Dermis blood vessel endothelial cell (primary cell): ENCODE results near the gene HACD4. TPM values are rescaled to one million over a fixed set of nuclear protein-coding genes. Genes with fewer than 3 reads are reported as not detected.
"Not testable (repeated sequence)": the region's sequence is repeated elsewhere in the genome, so short reads cannot be mapped to it uniquely, and the experiment has no call there.

Experiments
- DNase-seq: peaks from one replicate; pipeline ENCODE4 v3.0.0; 2010
- total RNA-seq: library from RNA; depleted of rRNA; stranded (reverse); fragments of >200 nt; gene quantifications from 2 replicates; pipeline ENCODE4 v1.2.3, GENCODE V29; 2014

The HACD4 gene
- total RNA-seq, 1 donor from 2014 or later = 0.51 TPM

DNA sequence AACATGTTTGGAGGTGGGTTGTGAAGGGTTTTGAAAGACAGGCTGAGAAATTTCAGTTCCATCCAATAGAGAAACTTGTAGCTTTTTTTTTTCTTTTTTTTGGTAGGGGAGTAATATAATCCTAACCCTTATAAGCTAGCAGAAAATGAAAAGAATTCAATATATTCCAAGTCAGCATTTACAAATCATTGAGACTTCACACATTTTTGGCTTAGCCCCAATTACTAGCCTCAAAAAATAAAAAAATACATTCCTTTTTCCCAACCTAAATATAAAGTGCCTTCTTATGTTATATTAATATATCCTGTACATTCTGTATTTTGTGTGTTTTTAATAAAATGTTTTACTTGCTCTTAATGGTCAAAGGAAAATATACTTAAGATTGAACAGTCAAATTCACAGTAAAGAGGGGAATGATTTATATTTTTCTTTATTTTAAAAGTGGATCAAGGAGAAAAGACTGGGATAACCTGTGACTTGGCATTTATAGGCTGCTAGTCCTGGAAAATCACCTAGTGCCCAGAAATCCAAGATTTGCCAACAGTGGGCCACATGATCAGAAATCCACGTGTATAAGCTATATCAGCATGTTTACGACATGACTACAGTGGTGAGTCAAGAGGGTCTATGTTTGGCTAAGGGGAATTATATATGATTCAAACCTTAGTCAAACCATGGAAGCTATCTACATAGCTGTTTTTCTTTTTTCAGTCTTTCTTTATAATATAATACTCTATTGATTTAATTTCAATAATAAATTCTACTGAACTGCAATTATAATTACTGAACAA is 14.5 kb downstream of the HACD4 start:
- no peak for DNase-seq

DNA sequence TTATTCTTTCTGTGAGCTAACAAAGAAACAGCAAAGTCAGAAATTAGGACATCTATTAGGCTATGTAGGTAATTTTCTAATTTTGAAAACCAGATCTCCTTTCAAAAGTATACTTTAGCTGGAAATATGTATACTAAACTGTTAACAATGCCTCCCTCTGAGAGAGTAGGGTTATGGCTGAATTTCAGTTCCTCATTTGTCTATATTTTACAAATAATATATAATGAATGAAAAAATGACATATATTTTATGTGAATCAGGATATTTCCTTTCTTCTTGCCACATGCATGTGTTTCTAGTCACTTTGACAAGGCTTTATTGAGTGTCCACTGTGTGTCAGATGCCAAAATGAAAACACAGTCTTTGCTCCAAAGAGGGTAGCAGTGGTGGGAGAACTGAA is 15.4 kb downstream of the HACD4 start:
- no peak for DNase-seq

DNA sequence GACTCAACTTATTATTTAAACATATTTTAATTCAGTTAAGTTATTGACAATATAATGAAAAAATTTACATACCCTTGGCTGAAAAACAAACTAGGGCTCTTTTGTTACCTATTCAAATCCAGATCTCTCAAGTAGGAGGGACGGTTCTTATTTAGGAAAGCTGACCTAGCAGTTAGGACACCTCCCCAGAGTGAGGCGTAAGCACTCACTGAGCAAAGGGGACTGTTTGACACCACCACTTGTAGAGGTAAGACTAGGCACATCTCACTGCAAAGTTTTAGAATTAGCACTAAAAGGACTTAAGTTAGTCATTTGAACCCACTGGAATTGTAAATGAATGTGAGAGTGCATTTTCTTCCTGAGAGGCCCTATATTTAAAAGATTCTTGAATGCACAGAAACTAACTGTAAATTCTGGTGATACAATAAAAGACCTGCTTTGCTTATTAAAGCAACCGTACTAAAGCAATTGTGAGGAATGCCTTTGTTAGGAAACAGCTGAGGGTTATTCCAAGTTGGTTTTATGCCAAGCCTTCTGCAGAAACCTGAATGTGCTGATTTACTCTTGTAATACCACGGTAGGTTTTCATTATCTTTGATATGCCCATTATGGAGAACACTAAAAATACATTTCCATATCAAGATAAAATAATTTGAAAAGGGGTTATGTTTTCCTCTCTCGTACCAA is 16.2 kb downstream of the HACD4 start:
- peak; percentile 42 for DNase-seq

DNA sequence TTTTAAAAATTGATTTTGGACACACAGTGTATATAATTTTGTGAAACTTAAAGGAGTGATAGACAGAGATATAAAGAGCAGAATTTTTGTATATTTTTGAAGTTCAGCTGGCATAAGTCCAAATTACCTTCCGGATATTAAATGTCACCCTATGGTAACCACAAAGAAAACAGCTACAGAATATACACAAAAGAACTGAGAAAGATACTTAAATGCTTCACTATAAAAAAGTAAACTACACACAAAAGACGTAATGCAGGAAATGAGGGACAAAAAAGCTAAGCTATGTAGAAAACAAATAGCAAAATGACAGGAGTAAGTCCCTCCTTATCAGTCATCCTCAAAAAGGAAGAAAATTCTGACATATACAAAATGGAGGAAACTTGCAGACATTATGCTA is 29.4 kb downstream of the HACD4 start:
- DNase-seq = no peak

DNA sequence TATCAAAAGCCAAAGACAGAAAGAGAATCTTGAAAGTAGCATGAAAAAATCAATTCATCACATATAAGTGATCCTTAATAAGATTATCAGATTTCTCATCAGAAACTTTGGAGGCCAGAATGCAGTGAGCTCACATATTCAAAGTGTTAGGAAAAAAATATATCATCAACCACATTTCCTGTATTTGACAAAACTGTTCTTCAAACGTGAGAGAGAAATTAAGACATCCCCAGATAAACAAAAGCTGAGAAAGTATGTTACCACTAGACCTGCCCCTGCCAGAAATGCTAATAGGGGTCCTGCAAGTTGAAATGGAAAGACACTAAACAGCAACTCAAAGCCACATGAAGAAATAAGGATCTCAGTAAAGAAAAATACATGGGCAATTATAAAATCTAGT is 29.9 kb downstream of the HACD4 start:
- no peak for DNase-seq

DNA sequence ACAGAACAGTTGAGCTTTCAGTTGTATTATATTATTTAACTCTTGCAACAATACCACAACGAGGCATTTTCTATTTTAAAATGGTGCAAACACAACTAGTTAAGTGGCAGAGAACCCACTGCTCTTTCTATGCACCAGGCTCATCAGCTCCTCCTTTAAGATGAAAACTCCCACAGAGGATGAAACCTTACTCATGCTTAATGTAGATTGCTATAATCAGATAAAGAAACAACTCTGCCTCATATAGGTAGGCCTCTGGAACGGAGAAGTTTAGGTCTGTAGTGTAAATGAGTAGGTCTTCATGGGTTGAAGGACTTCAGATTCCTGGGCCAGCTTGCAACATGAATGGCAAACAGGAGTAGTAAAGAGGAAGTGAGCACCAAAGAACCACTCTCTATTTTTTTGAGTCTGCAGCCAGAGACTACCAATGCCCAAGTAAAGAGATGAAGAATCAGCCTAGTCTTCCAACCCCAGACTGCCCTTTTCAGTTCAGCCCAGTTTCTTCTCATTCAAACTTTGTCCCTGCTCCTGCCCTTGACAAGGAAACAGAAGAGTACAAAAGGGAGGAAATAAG is 33.9 kb downstream of the HACD4 start:
- DNase-seq = no peak

DNA sequence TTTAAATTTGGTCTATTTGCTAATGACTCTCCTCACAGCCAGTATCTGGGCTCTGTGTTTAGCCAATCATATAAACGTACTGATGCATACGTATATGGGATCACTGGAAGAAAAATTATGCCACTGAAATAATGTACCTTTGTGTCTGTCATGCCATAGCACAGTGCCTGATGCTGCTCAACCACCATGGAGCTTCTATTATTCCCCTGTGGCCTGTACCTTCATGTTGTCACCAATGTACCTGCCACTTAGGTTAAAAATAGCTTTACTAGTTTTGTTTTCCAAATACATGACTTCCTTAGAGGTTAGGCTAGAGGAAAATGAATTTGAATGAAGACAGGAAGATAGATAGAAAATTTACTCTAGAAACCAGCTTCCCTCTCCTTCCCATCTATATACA is 34.6 kb downstream of the HACD4 start:
- no peak for DNase-seq

DNA sequence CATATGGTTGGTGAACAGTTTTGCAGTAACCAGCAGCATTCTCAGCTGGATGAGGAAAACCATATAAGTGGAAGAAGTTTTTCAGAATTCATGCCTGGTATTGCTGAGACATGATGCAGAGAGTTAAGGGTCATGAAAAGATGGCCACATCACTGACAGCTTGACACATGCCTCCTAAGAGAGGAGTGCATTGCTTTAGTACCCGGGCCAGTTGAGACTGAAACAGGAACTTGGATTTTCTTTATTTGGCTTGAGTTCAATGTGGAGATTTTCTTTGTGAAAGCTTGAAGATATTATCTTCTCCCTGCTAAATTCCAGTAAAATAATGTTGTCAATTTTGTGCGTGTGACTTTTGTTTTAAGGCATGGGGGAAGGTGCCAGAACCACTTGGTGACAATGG is 35.8 kb downstream of the HACD4 start:
- no peak for DNase-seq

DNA sequence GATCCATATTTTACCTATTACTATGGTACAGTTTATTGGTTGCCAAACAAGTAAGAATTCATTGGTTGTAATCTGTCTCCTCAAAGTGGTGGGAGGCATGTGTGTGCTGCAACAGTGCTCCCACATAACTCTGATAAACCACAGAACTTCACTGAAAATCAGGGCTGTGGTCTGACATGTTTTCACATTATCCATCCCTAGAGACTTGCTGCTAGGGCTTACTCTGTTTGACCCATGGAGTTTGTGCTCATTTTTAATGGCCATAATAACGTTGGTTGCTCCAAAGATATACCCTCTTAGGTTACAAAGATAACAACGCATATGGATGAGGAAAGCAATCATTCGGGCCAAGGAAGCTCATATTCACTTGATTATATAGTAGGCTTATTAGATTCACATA is 37.0 kb downstream of the HACD4 start:
- no peak for DNase-seq

DNA sequence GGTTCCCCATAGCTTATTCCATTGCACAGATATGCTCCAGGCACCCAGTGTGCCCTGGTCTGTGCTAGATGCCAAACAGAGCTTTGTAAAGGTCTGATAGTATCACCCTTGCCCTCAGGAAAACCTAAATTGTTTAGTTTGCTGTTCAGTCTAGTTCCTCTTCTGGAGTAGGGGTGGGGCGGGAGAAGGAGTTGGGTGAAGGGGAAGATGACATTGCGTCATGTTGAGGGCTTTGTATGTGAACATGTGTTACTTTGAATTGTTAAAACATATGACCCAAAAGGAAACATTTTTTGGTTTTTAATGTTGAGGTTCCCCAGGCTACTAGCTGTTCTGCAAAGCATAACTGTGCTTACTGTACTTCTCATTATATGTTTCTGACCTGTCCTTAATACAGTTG is 40.6 kb downstream of the HACD4 start:
- no peak for DNase-seq

DNA sequence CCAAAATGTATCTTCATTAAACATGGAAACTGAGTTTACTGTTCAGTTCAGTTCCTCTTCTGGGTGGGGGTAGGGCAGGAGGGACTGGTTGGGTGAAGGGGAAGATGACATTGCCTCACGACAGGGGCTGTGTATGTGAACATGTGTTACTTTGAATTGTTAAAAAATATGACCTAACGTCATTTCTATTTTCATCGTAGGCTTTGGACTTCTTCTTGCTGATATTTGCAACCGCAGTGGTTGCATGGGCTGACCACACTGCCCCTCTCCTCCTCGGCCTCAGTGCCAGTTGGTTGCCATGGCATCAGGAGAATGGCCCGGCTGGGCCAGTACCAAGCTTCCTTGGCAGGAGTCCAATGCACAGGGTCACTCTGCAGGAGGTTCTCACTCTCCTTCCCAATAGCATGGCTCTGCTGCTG is 41.5 kb downstream of the HACD4 start:
- no peak for DNase-seq

DNA sequence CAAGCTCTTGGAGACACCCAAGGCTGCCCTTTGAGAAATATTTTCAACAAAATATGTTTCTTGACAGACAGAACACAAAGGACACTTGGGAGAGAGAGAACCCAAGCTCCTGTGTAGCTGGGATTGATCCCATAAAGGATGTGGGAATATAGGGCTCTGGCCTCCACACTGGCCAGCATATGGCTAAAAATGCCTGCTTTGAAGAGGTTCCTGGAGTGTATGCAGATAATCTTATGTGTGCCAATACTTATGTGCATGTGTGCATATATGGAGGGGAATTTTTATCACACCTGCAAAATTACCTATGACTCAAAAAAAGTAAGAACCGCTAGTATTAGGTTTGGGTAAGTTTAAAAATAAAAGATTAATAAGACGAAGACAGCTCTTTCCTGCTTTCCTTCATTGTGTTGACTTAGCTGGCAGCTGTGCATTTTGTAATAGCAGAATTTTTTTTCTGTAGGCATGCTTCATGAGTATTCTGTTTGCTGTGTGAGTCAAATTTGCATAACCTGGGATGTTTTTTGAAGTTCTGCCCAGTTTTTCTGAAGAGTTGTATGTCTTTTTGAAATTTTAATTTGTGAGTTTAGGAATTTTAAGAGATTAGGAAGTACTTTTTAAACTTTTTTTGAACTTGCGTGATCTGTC is 42.6 kb downstream of the HACD4 start:
- no peak for DNase-seq

DNA sequence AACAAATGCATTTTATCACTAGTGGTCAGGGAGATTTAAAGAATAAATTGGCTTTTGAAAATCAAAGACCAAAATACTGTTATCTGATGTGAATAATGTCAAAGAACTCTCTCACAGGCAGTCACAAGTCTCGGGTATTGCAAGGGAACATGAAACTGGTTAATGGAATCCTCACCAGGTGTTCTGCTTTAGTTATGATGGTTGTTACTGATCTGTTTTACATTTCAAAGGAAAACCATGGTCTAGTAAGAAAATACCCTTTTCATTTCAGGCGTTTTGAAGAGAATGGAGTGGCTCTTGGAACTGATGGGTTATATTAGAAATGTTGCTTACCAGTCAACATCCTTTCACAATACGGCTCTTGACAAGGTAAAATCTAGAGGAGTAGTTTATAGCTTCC is 43.4 kb downstream of the HACD4 start:
- DNase-seq = no peak

DNA sequence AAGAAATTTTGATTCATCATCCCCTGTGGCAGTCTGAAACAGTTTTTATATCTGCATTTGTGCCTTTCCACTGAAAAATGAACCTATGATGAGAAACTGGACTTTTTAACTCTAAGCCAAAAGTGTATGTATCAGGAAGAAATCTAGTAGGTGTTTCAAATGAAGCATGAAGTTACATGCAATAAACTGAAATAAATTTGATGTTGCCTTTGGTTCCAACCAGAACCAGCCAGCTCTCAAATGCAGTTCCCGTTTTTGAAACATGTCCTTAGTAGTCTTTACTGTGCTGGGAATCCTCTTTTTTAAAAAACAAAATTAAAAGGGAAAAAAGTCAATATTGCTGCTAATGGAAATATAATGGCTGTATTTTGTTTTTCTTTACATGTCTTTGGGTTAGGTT is 43.9 kb downstream of the HACD4 start:
- DNase-seq = no peak

DNA sequence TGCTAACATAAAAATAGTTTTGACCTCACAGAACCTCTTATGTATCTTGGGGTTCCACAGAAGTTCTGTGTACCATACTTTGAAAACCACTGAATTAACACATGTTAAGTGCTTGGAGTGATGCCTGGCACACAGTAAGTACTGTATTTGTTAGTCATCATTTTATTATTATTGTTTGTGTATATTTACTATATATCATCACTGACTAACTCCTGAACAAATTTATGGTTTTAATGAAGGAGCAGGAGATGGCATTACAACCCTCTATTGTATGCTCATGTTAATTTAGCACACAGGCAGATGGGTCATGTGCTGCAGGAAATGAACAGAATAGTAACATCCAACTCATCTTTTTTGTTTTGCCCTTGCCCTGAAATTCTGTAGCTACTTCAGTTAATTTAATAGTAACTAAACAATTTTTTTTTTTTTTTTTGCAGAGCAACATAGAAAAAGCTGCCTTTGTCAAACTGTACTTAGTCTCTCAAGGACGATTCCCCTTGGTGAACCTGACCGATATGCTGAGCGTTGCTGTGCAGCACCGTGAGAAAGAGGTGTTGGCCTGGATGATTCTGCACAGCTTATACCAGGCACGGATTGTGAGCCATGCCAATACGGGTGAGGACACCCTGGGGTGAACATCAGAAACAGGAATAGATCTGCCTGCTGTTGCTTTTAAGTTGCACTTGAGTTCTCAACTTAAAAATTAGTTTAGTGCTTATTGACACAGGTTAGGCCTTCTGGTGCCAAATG is 45.4 kb downstream of the HACD4 start:
- no peak for DNase-seq

DNA sequence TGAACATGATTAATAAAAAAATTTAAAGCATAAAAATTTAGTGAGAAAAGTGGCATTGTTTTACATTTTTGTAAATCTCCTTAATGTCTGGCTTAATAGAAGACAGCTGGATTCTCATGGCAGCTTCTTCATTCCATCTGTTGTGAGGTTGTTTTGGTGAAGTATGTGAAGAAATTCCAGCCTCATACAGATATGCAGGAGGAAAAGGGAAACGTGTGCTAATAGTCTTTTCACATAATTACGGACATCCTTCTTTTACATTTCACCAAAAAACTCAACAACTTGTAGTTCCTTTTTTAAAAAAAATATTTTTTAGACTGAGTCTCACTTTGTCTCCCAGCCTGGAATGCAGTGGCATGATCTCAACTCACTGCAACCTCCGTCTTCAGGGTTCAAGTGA is 46.9 kb downstream of the HACD4 start:
- DNase-seq = no peak

DNA sequence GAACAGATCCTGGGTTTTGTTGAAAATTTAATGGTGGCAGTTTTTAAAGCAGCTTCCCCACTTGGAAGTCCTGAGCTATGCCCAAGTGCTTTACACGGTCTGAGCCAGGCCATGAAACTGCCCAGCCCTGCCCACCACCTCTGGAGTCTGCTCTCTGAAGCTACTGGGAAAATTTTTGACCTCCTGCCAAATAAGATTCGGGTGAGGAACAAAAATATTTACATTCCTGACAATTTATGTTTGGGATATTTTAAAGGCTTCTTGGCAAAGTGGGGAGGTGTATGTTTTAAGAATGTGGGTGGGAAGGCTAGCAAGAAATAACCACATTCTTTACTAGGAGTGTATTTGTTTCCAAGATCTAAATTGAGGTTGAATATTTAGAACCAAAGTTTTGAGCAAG is 50.0 kb downstream of the HACD4 start:
- DNase-seq = peak; percentile 25

DNA sequence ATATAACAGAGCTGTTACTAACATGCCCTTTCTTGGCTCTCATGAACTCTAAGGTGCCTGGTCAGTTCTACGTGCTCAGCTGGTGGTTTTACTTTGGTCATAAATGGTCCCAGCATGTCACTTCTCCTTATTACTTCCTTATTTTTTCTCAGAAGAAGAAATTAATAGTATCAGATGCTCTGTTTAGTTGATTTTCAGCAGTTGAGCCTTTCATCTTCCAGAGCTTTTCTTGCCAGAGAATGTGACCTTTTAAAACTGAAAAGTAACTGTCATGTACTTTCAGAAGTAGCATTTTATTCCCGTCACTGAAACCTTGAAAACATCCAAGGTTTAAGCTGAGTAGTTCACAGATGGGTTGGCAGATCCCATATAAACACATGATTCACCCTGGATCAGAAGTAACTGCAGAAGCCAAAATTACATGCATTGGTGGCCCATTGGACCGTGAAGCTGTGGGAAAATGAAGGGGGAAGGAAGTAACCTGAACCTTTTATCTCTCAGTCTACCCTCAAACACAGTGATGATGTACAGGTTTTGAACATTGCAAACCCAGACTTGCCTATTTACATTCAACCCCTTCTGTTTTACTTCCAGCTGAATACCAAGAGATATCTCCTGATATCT is 50.5 kb downstream of the HACD4 start:
- peak; percentile 6 for DNase-seq

DNA sequence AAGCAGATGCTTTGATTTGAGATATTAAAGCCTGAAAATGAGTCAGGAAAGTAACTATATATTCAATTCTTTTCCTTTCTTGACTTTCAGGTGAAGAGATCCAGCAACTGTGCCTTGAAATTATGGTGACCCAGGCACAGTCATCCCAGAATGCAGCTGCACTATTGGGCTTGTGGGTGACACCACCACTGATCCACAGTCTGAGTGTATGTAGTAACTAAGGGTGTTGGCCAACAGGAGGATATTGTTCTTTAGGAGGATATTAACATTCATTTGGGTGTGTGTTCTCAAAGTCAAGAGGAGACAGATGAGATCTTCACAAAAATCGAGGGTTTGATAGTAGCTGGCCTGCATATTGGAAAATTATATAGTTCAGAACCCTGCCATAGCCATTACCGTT is 53.2 kb downstream of the HACD4 start:
- no peak for DNase-seq

DNA sequence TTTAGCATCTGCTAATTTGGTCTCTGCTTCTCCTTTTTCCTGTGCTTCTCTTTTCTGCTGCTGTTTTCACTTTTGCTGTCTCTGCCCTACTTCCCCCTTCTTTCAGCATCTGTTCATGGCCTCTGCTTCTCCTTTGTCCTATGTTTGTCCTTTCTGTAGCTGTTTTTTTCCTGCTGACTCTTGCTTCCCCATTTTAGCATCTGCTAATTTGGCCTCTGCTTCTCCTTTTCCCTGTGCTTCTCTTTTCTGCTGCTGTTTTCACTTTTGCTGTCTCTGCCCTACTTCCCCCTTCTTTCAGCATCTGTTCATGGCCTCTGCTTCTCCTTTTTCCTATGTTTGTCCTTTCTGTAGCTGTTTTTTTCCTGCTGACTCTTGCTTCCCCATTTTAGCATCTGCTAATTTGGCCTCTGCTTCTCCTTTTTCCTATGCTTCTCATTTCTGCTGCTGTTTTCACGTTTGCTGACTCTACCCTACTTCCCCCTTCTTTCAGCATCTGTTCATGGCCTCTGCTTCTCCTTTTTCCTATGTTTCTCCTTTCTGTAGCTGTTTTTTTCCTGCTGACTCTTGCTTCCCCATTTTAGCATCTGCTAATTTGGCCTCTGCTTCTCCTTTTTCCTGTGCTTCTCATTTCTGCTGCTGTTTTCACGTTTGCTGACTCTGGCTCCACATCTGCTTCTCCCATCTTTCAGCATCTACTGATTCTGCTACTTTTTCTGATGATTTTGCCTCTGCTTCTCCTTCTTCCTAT is 57.1 kb downstream of the HACD4 start:
- DNase-seq = not testable (repeated sequence)

DNA sequence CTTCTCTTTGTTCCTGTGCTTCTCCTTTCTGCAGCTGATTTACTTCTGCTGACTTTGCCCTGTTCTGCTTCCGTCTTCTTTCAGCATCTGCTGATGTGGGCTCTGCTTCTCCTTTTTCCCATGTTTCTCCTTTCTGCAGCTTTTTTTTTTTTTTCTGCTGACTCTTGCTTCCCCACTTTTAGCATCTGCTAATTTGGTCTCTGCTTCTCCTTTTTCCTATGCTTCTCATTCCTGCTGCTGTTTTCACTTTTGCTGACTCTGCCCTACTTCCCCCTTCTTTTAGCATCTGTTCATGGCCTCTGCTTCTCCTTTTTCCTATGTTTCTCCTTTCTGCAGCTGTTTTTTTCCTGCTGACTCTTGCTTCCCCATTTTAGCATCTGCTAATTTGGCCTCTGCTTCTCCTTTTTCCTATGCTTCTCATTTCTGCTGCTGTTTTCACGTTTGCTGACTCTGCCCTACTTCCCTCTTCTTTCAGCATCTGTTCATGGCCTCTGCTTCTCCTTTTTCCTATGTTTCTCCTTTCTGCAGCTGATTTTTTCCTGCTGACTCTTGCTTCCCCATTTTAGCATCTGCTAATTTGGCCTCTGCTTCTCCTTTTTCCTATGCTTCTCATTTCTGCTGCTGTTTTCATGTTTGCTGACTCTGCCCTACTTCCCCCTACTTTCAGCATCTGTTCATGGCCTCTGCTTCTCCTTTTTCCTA is 58.0 kb downstream of the HACD4 start:
- DNase-seq = not testable (repeated sequence)
